ENCODE results near the gene SELENOS.
A peak's percentile ranks its signal among the peaks of the same experiment; 100 is the strongest.

SELENOS gene, protein sequence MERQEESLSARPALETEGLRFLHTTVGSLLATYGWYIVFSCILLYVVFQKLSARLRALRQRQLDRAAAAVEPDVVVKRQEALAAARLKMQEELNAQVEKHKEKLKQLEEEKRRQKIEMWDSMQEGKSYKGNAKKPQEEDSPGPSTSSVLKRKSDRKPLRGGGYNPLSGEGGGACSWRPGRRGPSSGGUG

DNA sequence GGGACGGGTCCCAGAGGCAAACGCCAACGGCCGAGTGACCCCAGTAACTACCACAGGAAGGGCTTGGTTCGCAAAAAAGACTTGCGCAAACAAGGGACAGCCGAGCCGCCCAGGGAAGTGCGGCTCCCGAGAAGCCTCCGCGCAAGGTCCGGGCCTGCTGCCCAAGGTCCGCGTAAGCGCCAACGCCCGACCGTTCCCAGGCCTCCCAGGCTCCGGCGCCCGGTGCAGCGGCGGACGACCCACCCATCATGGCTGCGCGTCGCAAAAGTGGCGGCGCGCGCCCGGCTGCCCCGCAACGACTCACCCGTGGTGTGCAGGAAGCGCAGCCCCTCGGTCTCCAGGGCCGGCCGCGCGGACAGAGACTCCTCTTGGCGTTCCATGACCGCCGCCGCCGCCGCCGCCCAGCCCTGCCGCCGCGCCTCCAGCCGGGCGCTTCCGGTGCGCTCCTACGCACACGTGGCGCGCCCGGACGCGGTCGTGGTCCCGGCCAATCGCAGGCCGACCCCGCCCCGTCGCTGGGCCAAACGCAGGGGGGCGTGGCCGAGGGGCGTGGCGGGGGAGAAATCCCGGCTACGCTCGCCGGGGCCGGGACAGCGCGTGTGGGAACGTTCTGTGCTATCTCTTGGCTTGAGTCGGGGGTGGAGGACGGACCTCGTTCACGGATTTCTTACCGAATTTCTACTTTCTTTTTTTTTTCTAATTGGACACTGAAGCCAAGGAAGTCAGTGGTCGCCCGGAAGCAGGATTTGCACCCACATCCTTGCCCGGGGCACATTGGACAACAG lies at the start of gene SELENOS:
SELENOS (minus strand) TSS at position 448 of the 785 bp plus-strand sequence; CDS start at position 380, 68 bp downstream.
- H3K4me3 ChIP-seq (ENCODE audit: low read depth, low read length), result peak within 1 kb of the TSS; percentile 79
- peak; percentile 93 for DNase-seq (ENCODE audit: low read depth)
- TF ChIP-seq, protein P1, sequence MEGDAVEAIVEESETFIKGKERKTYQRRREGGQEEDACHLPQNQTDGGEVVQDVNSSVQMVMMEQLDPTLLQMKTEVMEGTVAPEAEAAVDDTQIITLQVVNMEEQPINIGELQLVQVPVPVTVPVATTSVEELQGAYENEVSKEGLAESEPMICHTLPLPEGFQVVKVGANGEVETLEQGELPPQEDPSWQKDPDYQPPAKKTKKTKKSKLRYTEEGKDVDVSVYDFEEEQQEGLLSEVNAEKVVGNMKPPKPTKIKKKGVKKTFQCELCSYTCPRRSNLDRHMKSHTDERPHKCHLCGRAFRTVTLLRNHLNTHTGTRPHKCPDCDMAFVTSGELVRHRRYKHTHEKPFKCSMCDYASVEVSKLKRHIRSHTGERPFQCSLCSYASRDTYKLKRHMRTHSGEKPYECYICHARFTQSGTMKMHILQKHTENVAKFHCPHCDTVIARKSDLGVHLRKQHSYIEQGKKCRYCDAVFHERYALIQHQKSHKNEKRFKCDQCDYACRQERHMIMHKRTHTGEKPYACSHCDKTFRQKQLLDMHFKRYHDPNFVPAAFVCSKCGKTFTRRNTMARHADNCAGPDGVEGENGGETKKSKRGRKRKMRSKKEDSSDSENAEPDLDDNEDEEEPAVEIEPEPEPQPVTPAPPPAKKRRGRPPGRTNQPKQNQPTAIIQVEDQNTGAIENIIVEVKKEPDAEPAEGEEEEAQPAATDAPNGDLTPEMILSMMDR (IDR thresholded peaks at IDR 0.05; ENCODE audit: insufficient read depth, low read depth, low read length, missing control alignments), result no peak

DNA sequence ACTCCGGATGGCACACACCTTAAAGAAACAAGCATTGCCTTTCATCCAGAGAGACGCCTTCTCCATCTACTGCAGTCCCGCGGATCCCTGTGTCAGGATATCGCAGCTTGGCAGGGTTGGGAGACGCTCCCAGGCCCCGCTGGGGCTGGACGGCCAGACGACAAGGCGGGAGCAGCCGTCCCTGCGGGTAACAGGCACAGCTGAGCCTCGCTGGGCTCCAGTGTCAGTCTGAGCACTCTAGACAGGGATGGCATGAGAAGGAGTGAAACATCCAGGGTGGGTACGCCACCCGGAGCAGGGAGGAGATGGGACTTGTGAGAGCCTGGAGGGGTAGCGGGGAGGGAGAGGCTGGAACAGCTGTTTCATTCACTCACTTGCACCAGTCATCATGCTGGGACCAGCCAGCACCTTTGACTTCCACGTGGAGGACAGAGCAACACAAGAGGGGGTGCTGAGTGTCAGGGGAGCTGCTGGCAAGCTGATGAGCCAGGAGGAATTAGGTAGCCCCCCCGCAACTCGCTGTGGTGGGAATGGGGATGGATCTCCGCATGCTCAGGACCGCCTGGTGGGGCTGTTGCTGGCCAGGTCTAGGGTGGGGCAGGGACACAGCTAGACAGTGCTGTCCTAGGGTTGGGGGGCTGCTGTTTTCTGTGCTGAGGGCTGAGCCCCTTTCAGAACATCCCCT lies 49.3 kb upstream of the SELENOS start:
- no peak for DNase-seq (ENCODE audit: low read depth)
- TF ChIP-seq, protein P1 (IDR thresholded peaks at IDR 0.05; ENCODE audit: insufficient read depth, low read depth, low read length, missing control alignments), result no peak
- H3K4me3 ChIP-seq (ENCODE audit: low read depth, low read length), result no peak overlapping the region

DNA sequence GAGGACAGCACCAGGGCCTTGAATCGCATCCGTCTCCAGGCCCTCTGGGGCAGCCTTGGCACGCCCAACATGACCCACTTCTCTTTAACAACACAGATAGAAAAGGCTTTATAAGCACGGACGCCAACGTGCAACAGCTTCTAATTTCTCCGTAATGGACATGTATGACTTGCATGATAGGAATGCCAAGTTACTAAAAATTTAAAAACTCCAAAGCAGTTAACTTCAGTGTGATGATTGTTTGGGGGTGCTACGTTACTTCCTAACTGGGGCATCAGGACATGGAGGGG lies 48.7 kb upstream of the SELENOS start:
- DNase-seq (ENCODE audit: low read depth), result no peak
- H3K4me3 ChIP-seq (ENCODE audit: low read depth, low read length), result no peak overlapping the region
- TF ChIP-seq, protein P1 (IDR thresholded peaks at IDR 0.05; ENCODE audit: insufficient read depth, low read depth, low read length, missing control alignments), result no peak

DNA sequence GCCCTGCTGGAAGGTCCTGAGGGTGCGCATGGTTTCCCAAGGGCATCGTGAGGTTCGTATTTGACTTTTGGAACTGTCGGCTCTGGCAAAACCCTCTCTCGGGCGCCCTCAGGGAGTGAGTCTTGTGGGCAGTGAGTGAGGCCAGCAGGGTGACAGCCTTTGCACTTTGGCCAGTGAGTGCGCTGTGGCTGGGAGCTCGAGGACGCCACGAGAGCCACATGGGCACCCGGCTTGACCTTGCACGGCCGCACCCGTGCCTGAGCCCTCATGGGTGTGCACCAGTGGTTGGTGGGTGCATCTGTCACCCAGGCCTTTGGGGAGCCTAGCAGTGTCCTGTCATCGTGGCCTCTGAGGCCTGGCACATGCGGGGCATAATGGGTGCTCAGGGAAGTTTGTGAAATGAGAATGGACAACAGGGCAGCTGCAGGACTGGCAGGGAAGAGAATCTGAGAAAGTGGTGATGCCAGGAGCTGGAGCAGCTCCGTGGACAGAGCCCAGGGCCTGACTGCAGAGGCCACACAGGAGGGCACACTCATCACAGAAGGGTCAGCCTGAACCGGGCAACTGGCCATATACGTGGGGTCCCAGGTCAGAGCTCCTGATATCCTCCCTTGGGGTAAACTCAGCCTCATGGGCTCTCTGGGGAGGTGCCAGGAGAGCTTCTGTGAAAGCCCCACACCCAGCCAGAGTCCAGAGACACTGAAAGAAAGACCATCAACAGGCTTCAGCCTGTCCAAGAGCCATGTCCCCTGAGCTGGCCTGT lies 48.2 kb upstream of the SELENOS start:
- H3K4me3 ChIP-seq (ENCODE audit: low read depth, low read length), result no peak overlapping the region
- no peak for DNase-seq (ENCODE audit: low read depth)
- TF ChIP-seq, protein P1 (IDR thresholded peaks at IDR 0.05; ENCODE audit: insufficient read depth, low read depth, low read length, missing control alignments), result no peak

DNA sequence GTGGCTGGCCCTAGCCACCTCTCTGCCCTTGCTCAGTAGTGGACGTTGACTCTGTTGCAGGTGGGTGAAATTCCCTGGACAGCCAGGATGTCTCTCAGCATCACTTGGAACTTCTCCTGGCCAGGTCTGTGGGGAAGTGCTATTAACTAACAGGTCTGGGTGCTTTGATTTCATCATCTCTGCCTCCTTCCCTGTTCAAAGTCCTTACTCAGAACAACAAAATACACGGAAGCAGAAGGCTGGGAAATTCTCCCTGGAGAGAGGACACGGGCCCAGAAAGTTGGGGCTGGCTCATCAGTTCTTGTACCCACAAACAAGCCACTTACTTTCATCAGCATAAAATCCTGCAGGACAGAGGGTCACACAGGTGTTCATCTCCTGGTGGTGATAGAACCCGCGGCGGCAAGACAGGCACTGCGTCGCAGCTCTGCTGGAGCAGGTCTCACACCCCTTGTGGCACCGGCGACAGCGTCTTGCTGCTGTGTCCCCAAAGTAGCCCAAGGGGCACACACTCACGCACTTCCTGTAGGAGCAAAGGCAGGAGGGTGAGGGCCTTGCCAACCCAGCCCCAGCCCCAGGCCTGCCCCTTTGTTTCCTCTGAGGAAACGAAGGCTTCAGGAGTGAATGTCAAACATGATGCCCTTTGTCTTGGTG lies 47.4 kb upstream of the SELENOS start:
- no peak overlapping the region for H3K4me3 ChIP-seq (ENCODE audit: low read depth, low read length)
- TF ChIP-seq, protein P1 (IDR thresholded peaks at IDR 0.05; ENCODE audit: insufficient read depth, low read depth, low read length, missing control alignments), result no peak
- DNase-seq (ENCODE audit: low read depth), result no peak

DNA sequence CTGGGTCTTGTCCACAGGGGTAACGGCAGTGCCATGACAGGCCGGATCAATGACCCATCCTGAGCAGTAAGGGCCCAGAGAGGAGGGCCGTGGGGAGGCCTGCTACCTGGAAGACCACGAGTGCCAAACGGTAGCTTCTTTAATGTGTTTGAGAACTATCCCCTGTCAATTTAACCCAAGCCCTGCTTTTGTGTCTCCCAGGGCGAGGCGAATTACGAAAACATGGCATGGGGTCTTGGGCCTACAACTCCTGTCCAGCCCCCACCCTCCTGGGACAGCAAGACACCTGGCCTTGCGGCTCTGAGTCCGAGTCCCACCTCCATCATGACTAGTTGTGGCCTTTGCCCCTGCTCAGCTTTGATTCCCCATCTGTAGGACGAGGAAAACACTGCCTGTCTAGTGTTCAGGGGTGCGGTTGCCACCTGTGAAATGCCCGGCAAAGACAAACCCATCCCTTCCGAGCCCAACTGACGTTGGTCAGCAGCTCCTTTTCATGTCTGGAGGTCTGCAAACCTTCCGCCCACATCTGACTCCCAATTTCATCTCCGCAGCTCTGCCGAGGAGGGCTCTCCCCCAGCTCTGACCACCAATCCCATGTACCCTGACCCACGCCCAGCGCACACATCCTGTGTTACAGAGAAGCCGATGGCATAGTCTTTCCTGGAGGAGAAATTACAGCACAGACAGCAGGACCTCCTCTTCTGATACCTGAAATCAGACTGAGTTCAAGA lies 46.7 kb upstream of the SELENOS start:
- TF ChIP-seq, protein P1 (IDR thresholded peaks at IDR 0.05; ENCODE audit: insufficient read depth, low read depth, low read length, missing control alignments), result no peak
- no peak overlapping the region for H3K4me3 ChIP-seq (ENCODE audit: low read depth, low read length)
- no peak for DNase-seq (ENCODE audit: low read depth)
